ENCODE data around the gene COX4I1. TPM values are rescaled to one million over a fixed set of nuclear protein-coding genes. Genes with fewer than 3 reads are reported as not detected.

Gene COX4I1
- total and polyA plus RNA-seq, 2 of the 8 experiments (the other 6 are each of a cell fraction or from before 2014, with no cell fraction given), result 507 to 707 TPM

DNA sequence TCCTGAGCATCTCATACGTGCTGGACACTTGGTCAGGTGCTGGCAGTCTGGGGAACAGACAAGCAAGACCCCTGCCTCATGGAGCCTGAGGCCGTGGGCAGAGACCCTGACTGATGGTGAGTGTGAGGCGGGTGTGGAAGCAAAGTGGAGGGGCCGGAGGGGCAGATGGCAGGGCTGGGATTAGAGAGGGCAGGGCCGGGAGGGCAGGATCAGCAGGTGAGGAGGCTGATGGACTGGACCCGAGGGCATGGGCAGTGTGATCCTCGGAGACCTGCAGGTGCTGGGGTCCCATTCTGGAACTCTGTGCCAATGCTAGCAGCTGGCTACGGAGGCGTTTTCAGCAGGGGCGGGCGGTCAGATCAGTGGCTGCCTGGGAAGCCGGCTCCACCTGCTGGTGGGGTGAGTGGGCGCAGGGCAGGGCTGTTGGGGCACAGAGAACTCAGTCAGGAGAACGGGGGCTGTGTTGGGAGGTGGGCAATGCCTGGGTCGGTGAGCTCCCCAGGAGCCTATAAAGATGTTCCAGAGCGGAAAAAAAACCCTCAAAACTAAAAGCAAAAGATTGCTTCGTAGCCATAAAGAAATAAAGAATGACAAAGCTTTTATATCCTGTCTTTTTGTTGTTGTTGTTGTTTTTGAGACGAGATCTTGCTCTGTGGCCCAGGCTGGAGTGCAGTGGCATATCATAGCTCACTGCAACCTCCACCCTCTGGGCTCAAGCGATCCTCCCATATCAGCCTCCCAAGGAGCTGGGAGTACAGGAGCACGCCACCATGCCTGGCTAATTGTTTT is 39.7 kb upstream of the COX4I1 start (continued):
- TF ChIP-seq RAD21 (IDR thresholded peaks at IDR 0.05 in 1 of 2, conservative IDR thresholded peaks at IDR 0.05 in 1 of 2; ENCODE audit: low read depth in 2 of 2, low read length in 2 of 2), result peak; percentile 71 to 79
